GM21717 (cell line): ENCODE results near the gene PCIF1.
"Not testable (repeated sequence)": the region's sequence is repeated elsewhere in the genome, so short reads cannot be mapped to it uniquely, and the experiment has no call there.

Source experiments
- ATAC-seq: cut with Tn5 transposase; IDR thresholded peaks from one replicate; pipeline ENCODE4 v1.9.1; 2021; ENCODE audit warnings: mild to moderate bottlenecking, moderate library complexity; ENCODE audit not compliant: unreplicated experiment

Gene PCIF1

DNA sequence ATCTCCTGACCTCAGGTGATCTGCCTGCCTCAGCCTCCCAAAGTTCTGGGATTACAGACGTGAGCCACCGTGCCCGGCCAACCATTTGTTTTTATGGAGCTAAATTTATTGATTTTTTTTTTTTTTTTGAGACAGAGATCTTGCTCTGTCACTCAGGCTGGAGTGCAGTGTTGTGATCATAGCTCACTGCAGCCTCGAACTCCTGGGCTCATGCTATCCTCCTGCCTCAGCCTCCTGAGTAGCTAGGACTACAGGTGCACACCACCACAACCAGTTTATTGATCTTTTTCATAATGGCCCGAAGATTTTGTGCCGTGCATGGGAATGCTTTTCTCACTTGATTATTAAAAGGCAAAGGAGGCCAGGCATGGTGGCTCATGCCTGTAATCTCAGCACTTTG lies 54.3 kb downstream of the PCIF1 start:
- ATAC-seq, result not testable (repeated sequence)

DNA sequence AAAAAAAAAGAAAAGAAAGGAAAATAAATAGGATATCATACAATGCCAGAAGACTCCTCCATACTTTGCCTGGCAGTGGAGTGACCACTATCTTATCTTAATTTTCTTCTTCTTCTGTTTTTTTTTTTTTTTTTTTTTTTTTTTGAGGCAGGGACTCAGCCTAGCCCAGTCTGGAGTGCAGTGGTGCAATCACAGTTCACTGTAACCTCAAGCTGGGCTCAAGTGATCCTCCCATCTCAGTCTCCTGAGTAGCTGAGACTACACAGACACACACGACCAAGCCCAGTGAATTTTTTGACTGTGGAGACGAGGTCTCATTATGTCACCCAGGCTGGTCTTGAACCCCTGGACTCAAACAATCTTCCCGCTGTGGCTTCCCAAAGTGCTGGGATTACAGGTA lies 57.1 kb downstream of the PCIF1 start:
- ATAC-seq, result no peak

- ATAC-seq, result no peak
Measured at GRCh38 chr20:45993197-45993951, 58.9 kb downstream of the PCIF1 start.

DNA sequence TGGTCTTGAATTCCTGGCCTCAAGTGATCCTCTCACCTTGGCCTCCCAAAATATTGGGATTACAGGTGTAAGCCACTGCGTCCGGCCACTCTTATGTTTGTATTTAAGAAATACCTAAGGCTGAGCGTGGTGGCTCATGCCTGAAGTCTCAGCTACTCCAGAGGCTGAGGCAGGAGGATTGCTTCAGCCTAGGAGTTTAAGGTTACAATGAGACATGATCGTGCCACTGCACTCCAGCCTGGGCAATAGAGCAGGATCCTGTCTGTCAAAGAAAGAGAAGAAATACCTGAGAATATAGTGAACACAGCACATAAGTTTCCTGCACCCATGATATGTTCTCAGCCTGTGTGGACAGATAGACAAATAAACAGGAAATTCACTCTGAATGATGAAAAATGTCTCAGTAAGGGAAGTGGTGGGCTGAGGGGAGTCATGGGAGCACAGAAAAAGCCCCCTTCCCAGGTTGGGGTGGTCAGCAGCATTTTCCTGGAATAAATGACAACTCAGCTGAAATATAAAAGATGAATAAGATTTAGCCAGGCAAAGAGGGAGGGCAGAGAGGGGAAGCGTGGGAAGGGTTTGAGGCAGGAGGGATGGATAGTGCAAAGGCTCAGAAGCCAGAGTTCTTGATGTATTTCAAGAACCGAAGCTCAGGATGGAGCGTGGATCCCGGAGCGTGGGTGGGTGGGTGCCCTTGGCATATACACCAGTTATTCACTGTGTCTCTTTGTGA lies 60.4 kb downstream of the PCIF1 start:
- no peak for ATAC-seq

DNA sequence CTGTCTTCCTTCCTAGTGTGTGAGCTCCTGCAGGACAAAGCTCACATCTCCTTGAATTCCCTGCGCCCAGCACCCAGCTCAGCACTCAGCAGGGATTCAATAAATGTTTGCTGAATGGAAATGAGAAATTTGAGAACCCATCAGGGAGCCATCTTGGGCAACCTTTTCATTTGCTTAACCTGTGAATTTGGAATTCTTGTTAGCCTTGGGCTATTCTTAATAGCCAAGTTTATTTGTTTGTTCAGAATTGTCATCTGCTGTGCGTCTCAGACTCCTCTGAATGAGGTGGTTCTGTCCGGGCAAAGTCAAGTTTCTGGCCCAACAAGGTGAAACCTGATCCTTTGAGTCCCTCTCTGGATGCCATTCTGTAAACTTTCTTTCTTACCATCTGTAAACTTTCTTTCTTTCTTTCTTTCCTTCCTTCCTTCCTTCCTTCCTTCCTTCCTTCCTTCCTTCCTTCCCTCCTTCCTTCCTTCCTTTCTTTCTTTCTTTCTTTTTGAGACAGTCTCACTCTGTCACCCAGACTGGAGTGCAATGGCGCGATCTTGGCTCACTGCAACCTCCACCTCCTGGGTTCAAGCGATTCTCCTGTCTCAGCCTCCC lies 61.1 kb downstream of the PCIF1 start:
- not testable (repeated sequence) for ATAC-seq

DNA sequence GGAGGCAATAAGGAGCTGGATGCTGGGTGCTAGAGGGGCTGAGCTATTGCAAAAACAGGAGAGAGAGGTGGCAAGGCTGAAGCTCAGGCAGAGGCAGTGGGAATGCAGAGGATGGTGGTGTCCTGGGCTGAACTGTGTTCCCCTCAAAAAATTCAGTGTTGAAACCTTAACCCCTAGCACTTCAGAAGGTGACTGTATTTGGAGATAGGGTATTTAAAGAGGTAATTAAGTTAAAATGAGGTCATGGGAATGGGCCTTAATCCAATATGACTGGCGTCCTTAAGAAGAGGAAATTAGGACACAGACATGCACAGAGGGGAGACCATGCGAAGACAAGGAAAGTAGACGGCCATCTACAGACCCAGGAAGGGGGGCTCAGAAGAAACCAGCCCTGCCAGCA lies 62.7 kb downstream of the PCIF1 start:
- ATAC-seq, result no peak
